ENCODE measurements around the gene TMEM253. TPM values are rescaled to one million over a fixed set of nuclear protein-coding genes. Genes with fewer than 3 reads are reported as not detected.

The TMEM253 gene
- total RNA-seq, 1 experiment from 2014 or later, result 0.11 TPM

GRCh38 chr14:21069388-21070082 is 31.3 kb upstream of the TMEM253 start:
- peak; percentile 45 for DNase-seq (ENCODE audit: low read depth, low spot score)
- in situ Hi-C loops (cut with HindIII; ENCODE audit: low pct_unique_long_range_greater_than_20kb, low sequenced_read_pairs), result no loop called here

- peak; percentile 15 for DNase-seq (ENCODE audit: low read depth, low spot score)
Measured at GRCh38 chr14:21070083-21070609, 30.7 kb upstream of the TMEM253 start, which contains the start of gene ARHGEF40. Gene ARHGEF40, plus strand, starts transcription at chr14:21070304. Its CDS starts 93 bp downstream, at chr14:21070397.

GRCh38 chr14:21070610-21071224 is 30.1 kb upstream of the TMEM253 start:
- DNase-seq (ENCODE audit: low read depth, low spot score), result no peak

More at GRCh38 chr14:21070083-21070609, 30.7 kb upstream of the TMEM253 start, which contains the start of gene ARHGEF40:
- in situ Hi-C loops (cut with HindIII; ENCODE audit: low pct_unique_long_range_greater_than_20kb, low sequenced_read_pairs), result no loop called here

GRCh38 chr14:21071225-21072030 is 29.4 kb upstream of the TMEM253 start:
- in situ Hi-C loops (cut with HindIII; ENCODE audit: low pct_unique_long_range_greater_than_20kb, low sequenced_read_pairs), result no loop called here

More at GRCh38 chr14:21070610-21071224, 30.1 kb upstream of the TMEM253 start:
- in situ Hi-C loops (cut with HindIII; ENCODE audit: low pct_unique_long_range_greater_than_20kb, low sequenced_read_pairs), result no loop called here

GRCh38 chr14:21072031-21072473 is 28.8 kb upstream of the TMEM253 start:
- in situ Hi-C loops (cut with HindIII; ENCODE audit: low pct_unique_long_range_greater_than_20kb, low sequenced_read_pairs), result no loop called here
- peak; percentile 47 for DNase-seq (ENCODE audit: low read depth, low spot score)

More at GRCh38 chr14:21071225-21072030, 29.4 kb upstream of the TMEM253 start:
- DNase-seq (ENCODE audit: low read depth, low spot score), result peak; percentile 71

- in situ Hi-C loops (cut with HindIII; ENCODE audit: low pct_unique_long_range_greater_than_20kb, low sequenced_read_pairs), result no loop called here
- DNase-seq (ENCODE audit: low read depth, low spot score), result no peak
Measured at GRCh38 chr14:21072781-21073339, 28.0 kb upstream of the TMEM253 start.

GRCh38 chr14:21073921-21074320 is 26.9 kb upstream of the TMEM253 start:
- DNase-seq (ENCODE audit: low read depth, low spot score), result no peak
- in situ Hi-C loops (cut with HindIII; ENCODE audit: low pct_unique_long_range_greater_than_20kb, low sequenced_read_pairs), result no loop called here

GRCh38 chr14:21074398-21075272 is 26.2 kb upstream of the TMEM253 start:
- DNase-seq (ENCODE audit: low read depth, low spot score), result no peak
- in situ Hi-C loops (cut with HindIII; ENCODE audit: low pct_unique_long_range_greater_than_20kb, low sequenced_read_pairs), result no loop called here

- no peak for DNase-seq (ENCODE audit: low read depth, low spot score)
- in situ Hi-C loops (cut with HindIII; ENCODE audit: low pct_unique_long_range_greater_than_20kb, low sequenced_read_pairs), result no loop called here
Measured at GRCh38 chr14:21075719-21076437, 25.0 kb upstream of the TMEM253 start.

GRCh38 chr14:21077672-21078071 is 23.2 kb upstream of the TMEM253 start:
- no peak for DNase-seq (ENCODE audit: low read depth, low spot score)
- in situ Hi-C loops (cut with HindIII; ENCODE audit: low pct_unique_long_range_greater_than_20kb, low sequenced_read_pairs), result no loop called here

GRCh38 chr14:21078287-21078686 is 22.6 kb upstream of the TMEM253 start:
- no peak for DNase-seq (ENCODE audit: low read depth, low spot score)
- in situ Hi-C loops (cut with HindIII; ENCODE audit: low pct_unique_long_range_greater_than_20kb, low sequenced_read_pairs), result no loop called here

- in situ Hi-C loops (cut with HindIII; ENCODE audit: low pct_unique_long_range_greater_than_20kb, low sequenced_read_pairs), result no loop called here
- DNase-seq (ENCODE audit: low read depth, low spot score), result no peak
Measured at GRCh38 chr14:21078726-21079125, 22.1 kb upstream of the TMEM253 start.

- in situ Hi-C loops (cut with HindIII; ENCODE audit: low pct_unique_long_range_greater_than_20kb, low sequenced_read_pairs), result no loop called here
- DNase-seq (ENCODE audit: low read depth, low spot score), result no peak
Measured at GRCh38 chr14:21081521-21082142, 19.2 kb upstream of the TMEM253 start.

GRCh38 chr14:21083565-21084325 is 17.1 kb upstream of the TMEM253 start:
- in situ Hi-C loops (cut with HindIII; ENCODE audit: low pct_unique_long_range_greater_than_20kb, low sequenced_read_pairs), result no loop called here
- DNase-seq (ENCODE audit: low read depth, low spot score), result no peak

- in situ Hi-C loops (cut with HindIII; ENCODE audit: low pct_unique_long_range_greater_than_20kb, low sequenced_read_pairs), result no loop called here
- no peak for DNase-seq (ENCODE audit: low read depth, low spot score)
Measured at GRCh38 chr14:21084396-21084795, 16.5 kb upstream of the TMEM253 start.
